ENCODE results near the gene ATG7.
"Not testable (repeated sequence)": the region's sequence is repeated elsewhere in the genome, so short reads cannot be mapped to it uniquely, and the experiment has no call there.

Gene ATG7

DNA sequence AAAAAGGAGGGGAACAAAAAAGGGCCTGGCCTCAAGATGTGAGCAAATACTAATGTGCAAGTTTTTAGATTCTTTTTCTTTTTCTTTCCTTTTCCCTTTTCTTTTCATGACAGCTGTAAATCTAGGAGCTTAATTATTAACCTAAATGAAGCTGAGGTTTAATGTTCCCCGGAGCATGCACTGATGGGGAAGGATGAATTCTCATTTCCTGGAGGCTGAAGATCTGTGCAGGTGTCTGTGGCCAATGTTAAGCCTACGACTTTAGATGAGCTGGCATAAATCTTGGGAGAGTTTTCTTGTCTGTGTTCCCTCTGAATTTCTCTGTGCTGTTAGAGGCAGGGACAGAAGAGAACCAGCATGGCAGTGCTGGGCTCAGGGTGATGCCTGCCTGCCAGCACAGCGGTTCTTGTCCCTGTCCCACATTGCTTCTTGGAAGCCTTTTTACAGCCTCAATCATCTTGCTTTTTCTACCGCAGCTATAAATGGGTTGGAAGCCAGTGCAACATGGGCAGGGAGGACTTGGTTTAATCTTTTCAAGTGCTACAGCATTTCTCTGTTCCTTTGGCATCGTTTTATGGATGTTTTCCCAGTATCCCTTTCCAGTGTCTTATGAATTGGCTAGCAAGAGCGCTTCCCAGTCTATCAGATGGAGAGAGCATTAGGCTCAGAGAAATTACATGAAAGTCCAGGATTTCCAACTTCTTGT lies 119.1 kb downstream of the ATG7 start:
- no peak for DNase-seq

DNA sequence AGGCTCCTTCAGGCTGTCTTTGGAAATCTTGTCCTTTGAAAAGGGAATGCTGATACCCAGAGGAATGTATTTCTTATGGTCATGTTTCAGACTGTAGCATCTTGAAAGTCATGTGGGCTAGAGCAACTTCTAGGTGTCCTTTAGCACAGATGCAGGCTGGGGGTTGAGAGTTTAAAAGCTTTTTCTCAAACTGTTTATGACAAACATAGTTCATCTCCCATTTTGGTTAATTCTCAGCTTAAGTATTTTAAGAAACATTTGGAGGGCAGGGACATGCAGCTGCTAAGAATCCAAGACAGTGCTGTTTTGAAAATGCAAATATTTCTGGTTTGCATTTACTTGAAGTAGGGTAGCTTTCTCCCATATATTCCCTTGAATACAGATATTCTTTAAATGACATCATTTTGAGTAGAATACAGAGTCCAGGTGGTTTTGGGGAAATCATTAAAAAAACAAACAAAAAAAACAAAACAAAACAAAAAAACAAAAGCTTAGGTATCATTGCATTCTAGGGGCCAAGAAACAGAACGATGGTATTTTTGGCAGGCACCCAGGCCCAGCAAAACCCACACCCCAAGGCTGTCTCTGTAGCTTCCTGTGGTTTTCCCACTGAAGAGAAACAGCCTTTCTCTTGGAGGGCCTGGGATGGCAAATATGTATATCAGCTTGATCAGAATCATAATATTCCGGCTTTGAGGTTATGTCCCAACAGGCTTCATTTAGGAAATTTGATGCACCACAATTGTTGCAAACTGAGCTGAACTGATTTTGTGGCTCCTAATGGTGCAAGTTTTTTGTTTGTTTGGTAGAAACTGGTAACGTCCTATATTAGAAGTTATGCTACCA lies 120.0 kb downstream of the ATG7 start:
- DNase-seq = no peak

DNA sequence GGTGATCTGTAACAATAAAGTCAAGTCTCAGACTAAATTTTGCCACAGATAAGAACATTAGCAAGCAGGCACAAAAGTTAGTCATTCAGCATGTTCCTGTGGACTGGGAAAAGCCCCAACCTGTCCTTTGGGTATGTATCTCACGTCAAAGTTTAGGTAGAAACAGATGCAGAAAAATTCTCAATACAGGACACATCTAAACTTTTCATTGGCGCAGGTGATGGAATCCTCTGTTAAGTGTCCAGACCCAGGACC lies 120.6 kb downstream of the ATG7 start:
- DNase-seq = no peak

DNA sequence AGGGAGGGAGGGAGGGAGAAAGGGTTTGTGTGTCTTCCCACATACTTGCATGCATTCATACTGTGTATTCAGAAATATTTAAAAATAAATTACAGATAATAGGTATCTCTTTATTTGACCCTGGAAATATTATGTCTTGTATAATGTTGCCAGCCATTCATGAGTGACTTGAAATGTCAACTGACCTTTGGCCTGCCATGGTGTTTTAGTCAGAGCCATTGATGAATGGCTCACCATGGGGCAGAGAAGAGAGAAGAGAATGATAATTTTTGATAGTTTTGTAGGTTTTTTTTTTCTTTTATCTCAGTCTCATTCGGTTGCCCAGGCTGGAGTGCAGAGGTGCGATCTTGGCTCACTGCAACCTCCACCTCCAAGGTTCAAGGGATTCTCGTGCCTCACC lies 121.2 kb downstream of the ATG7 start:
- DNase-seq = no peak

DNA sequence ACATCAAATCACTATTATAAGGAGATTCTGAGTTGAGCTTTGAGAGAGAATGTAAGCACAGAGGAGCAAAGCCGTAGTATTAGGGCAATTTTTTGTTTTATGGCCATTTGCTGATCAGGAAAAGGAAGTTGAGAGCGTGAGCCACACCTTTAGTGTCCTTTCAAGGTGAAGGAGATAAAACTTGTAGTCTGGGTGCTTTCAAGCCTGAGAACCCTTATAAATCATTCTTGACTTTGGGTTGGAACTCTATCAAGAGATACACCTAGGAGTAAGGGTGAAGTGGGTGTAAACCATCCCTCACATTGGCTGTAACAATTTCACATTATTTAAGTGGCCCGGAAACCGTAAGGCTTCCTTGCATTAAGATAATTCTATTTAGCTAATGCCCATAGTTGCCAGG lies 122.2 kb downstream of the ATG7 start:
- DNase-seq = no peak

DNA sequence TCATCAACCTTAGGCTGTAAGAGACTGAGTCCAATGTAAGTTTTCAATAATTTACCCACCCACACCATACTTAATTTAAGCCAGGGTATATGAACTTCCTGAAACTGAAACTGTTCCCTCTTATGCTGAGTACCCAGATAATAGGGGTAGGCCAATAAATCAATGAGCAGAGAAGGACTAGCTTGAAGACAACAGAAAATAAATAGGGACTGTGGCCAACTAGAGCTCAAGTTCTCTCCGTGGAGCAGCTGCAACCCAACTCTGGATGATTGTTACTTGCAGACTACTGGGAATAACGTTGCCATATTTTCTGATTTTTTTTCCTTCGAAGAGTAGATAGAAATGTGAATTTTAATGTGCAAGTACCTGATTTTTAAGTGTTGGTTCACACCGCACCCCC lies 128.0 kb downstream of the ATG7 start:
- no peak for DNase-seq

DNA sequence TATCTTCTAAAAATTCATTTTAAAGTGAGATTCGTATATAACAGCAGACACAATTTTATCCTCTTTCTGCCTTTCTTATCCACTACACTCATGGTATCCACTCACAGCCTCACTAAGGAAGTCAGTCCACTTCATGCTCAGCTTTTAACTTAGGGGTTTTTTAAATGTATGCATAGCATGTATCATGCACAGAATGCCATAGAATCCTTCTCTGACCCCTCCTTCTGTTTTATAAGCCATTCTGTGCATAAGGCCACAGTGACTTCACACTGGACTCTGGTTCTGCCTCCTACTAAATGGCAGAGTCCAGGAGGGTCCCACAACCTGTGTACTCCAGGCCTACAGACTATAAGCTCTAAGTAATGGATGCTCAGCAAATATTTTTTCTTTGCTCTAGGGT lies 129.2 kb downstream of the ATG7 start:
- DNase-seq = no peak

DNA sequence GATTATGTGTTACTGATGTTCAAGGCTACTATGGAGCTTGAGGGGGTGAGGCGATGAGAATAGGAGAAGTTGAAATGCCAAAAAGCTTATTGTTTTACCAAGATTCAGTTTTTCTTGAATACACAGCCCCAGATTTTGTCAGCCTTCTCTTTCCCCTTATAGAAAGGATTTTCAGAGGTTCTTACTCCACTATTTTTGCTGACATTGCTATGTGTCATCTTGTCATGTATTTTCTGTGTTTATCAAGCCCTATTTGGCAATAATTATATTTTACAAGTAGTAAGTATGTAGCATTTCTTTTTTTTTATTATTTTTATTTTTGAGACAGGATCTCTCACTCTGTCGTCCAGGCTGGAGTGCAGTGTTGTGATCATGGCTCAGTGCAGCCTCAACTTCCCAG lies 133.1 kb downstream of the ATG7 start:
- DNase-seq = no peak

DNA sequence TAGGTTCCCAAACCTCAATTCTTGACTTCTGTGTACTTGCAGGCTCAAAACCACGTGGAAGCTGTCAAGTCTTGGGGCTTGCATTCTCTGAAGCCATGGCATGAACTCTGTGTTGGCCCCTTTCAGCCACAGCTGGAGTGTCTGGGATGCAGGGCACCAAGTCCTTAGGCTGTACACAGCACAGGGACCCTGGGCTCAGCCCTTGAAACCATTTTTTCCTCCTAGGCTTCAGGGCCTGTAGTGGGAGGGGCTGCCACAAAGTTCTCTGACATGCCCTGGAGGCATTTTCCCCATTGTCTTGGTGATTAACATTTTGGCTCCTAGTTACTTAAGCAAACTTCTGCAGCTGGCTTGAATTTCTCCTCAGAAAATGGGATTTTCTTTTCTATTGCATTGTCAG lies 135.4 kb downstream of the ATG7 start:
- no peak for DNase-seq

DNA sequence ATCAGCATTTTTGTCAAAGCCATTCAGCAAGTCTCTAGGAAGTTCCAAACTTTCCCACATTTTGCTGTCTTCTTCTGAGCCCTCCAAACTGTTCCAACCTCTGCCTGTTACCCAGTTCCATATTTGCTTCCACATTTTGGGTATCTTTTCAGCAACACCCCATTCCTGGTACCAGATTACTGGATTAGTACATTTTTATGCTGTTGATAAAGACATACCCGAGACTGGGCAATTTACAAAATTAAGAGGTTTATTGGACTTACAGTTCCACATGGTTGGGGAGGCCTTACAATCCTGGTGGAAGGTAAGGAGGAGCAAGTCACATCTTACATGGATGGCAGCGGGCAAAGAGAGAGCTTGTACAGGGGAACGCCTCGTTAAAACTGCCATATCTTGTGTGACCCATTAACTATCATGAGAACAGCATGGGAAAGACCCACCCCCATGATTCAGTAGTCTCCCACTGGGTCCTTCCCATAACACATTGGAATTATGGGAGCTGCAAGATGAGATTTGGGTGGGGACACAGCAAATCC lies 136.2 kb downstream of the ATG7 start:
- DNase-seq = not testable (repeated sequence)

DNA sequence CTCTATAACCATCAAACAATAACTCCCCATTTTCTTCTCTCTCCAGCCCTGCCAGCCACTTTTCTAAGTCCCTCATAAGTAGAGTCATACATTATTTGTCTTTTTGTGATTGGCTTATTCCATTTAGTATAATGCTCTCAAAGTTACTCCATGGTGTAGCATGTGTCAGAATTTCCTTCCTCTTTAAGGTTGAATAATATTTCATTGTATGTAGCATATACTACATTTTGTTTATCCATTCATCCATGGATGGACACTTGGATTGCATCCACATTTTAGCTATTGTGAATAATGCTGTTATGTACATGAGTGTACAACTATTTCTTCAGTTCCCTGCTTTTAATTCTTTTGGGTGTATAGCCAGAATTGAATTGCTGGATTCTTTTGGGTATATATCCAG lies 138.4 kb downstream of the ATG7 start:
- no peak for DNase-seq

DNA sequence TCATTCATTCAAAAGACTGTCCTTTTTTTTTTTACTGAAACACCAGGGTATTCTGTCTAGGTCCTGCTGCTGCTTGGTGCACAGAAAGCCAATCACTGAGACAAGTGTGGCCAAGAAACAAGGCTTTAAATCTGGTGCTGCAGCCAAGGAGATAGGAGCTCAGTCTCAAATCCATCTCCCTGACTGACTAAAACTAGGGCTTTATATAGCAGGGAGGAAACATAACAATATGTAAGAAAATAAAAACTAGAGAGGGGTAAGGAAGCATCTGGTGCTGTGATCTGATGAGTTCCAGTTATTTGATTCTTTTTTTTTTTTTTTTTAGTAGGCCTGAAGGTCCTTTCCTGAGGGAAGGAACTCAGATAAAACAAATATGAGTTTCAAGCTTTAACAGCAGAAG lies 139.8 kb downstream of the ATG7 start:
- DNase-seq = no peak

DNA sequence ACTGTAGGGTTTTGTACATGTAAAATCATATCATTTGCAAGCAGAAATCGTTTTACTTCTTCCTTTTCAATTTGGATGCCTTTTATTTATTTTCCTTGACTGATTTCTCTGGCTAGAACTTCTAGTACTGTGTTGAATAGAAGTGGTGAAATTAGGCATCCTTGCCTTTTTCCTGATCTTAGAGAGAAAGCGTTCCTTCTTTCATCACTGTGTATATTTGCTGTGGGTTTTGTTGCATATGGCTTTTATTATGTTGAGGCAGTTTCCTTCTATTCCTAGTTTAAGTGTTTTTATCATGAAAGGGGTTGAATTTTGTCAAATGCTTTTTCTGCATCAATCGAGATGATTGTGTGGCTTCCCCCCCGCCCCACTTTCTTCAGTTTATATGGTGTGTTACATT lies 140.9 kb downstream of the ATG7 start:
- no peak for DNase-seq

DNA sequence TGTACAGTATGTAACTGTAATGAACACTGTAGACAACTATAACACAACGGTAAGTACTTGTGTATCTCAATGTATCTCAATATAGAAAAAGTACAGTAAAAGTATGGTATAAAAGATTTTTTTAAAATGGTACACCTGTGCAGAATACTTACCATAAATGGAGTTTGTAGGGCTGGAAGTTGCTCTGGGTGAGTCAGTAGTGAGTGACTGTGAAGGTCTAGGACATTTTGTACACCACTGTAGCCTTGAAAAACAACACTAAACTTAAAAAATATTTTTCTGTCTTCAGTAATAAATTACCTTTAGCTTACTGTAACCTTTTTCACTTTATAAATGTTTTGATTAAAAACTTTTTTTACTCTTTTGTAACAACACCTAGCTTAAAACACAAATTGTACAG lies 142.9 kb downstream of the ATG7 start:
- DNase-seq = no peak

DNA sequence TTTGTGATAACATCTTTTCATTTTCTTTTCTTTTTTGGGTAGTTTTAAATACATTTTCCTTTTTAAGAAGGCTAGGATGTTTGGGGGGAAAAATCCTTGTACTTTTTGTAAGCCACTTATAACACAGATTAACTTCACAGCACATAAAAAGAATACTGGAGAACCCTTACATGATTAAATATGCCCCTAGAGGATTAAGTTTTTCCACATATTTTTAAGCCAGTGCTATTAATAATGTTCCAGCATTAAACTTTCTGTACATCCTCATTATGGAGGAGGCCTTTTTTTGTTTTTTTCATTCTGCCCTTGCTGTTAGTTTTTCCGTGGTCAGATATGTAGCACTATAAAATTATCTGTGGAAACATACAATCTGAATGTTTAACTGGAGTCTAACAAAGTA lies 147.9 kb downstream of the ATG7 start:
- no peak for DNase-seq

DNA sequence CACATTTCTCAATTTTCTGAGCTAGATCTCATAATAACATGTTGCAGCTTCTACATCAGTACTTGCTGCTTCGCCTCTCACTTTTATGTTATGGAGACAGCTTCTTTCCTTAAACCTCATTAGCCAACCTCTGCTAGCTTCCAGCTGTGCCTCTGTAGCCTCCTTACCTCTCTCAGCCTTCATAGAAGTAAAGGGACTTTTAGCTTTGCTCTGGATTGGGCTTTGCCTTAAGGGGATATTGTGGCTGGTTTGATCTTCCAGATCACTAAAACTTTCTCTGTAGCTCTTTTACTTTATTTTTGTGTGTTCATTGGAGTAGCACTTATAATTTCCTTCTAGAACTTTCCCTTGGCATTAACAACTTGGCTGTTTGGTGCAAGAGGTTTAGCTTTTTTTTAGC lies 150.1 kb downstream of the ATG7 start:
- no peak for DNase-seq

DNA sequence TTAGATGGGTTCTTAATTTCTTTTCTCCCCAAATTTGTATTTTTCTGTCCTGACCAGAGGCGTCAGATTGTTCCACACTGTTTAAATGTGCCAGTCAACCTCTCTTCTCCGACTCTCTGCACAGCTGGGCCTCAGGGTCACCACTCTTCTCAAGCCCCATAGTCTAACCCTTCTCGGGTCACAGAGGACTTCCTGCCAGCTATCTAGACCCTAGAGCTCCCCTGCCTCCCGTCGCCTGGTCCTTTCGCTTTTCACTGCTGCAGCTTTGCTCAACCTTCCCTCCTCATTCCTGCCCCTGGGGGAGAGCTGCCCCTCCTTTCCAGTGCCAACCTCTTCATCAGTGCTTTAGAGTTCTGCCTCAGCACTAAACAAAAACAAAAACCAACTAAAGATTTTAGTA lies 151.7 kb downstream of the ATG7 start:
- DNase-seq = no peak

DNA sequence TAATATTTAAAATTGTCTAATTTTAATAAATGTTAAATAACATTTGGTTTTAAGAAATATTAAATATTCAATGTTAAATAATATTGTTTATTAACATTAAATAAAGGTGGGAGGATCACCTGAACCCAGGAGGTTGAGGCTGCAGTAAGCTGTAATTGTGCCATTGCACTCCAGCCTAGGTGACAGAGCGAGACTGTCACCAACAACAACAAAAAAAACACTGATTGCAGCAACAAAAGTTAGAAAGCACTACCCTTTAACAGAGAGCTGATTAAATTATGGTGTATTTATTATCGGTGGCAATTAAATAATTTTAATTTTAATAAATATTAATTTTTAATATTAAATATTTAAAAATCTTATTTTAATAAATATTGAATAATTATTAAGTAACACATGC lies 152.1 kb downstream of the ATG7 start:
- no peak for DNase-seq

DNA sequence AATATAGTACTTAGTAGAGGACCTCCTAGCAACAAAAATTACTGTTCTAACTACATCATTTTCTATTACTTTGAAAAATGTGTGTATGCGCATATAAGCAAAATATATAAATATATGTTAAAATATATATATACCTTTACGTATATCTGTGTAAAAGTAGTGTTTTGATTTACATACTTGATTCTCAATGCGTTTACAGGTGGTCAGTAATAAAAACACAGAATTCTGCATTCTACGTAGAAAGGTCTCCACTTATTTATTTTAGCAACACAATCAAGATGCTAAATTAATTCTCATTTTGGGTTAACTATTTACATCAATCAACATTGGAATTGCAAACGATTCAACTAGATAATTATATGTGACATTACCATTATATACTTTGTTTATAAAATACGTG lies 158.0 kb downstream of the ATG7 start:
- no peak for DNase-seq

DNA sequence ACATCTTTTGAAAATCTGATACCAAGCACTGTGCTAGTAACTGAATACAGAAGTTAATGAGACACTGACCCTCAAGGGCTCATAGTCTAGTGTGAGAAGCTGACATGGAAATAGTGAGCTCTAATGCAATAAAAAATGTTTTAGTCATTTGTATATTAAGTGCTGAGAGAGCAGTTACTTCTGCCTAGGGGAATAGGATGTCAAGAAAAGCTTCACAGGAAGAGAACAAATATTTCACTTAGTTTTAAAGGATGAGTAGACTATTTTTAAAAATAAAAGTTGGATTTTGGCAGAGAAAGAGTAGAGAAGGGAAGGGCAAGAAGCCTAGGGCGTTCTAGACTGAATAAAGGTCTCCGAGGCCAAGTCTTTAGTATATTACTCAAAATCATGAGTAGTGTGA lies 158.4 kb downstream of the ATG7 start:
- DNase-seq = no peak

DNA sequence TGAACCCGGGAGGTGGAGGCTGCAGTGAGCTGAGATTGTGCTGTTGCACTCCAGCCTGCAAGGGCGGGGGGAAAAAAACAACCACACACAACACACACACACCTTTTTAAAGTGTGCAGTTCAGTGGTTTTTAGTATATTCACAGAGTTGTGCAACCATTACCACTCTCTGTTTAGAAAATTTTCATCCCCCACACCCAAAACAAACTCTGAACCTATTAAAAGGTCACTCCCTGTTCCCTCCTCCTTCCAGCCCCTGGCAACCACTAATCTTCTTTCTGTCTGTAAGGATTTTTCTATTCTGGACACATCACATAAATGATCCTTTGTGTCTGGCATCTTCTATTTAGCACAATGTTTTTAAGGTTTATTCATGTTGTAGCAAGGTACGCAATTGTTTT lies 159.1 kb downstream of the ATG7 start:
- no peak for DNase-seq

DNA sequence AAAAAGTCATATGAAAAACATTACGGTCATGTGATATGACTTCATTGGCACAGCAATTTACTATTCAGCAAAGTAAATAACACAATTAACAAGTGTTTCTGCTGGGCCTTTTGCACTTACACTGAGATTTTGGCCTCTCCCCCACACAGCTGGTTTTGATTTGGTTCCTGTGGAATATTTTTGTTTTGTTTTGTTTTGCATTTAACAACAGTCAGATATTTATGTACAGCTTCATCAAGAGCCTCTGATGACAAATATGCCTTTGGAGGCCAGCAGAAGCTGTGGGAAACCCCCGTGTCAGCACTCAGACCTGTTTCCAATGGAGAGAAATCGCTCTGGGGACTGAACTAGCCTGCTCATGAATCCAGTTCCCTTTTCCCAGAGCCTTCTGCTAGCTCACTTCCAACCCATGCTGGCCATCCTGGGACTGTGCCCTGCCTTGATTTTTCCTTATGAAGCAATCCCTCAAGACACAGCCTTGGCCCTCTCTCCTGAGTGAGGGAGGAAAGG lies 161.9 kb downstream of the ATG7 start:
- DNase-seq = no peak

DNA sequence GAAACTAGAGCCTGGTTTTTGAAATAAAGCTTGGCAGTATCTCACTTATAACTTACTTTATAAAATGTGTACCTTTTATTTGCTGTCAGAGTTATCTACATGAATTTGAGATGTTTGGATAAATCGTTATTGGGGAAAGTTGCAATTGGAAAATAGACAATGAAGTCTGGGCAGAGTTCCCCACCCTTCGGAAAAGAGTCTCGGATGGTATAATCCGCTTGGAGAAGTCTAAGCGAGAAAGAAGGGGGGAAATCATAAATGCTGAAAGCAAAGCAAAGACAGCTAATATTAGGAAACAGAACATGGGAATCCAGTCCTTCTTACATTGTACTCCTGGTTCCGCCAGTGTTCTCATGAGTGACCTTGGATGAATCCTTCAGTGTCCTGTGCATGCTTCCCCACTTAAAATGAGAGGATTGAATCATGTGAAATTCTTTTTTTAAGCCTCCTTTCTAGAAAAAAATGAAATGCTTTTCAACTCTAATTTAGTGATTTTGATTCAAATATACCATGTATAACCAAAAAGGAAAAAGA lies 162.4 kb downstream of the ATG7 start:
- DNase-seq = no peak

DNA sequence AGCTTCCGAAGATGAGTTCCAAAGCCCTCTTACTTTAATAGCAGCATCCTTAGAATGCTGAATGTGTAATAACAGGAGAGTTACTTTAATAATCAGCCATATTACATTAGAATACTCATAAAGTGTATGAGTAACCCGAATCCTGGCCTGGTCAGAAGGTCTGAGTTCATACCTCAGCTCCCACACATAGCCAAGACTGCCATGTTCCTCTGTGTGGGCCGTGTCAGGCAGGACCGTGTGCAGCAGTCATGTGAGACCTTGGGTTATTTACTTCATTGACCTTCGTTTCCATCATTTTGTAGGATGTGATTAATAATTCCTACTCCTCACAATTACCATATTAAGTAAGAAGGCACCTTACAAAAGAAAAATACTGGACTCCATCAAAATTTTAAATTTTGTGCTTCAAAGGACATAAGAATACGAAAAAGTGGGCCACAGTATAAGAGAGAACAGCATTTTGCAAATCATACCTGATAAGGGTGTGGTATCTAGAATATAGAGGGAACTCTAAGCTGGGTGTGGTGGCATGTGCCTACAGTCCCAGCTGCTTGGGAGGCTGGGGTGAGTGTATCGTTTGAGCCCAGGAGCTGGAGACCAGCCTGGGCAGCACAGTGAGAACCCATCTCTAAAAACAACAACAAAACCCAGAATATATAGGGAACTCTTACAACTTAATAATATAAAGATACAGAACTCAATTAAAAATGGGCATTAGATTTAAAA lies 163.4 kb downstream of the ATG7 start:
- DNase-seq = no peak

All from activated naive CD4-positive, alpha-beta T cell (primary cell).